Astrocyte (in vitro differentiated cells and primary cell): ENCODE measurements around the gene ZNF415. TPM values are rescaled to one million over a fixed set of nuclear protein-coding genes. Genes with fewer than 3 reads are reported as not detected.

ENCODE experiments used
- DNase-seq: peaks from one replicate; pipeline ENCODE4 v3.0.0-alpha.2; 2010; ENCODE audit warnings: low read depth
- FAIRE-seq: peaks from 2 replicates; lab custom pipeline; 2011; peaks lifted over from hg19 to GRCh38; lab: Jason Lieb, UNC
- H2AFZ ChIP-seq: 2 replicates; pipeline ENCODE4 v1.6.0; 2012; ENCODE audit warnings: low read depth, low read length, inconsistent platforms
- H3K27ac ChIP-seq: 2 replicates; pipeline ENCODE4 v1.5.1; 2011; ENCODE audit warnings: low read depth, low read length, inconsistent platforms
- H3K27me3 ChIP-seq: 2 replicates; pipeline ENCODE4 v1.6.0; 2011; ENCODE audit warnings: low read length, inconsistent platforms; ENCODE audit not compliant: insufficient read depth
- H3K36me3 ChIP-seq: 2 replicates; pipeline ENCODE4 v1.5.1; 2011; ENCODE audit warnings: low read length, inconsistent platforms; ENCODE audit not compliant: insufficient read depth
- H3K4me1 ChIP-seq: 2 replicates; pipeline ENCODE4 v1.5.1; 2011; ENCODE audit warnings: low read length, inconsistent platforms; ENCODE audit not compliant: insufficient read depth
- H3K4me2 ChIP-seq: 2 replicates; pipeline ENCODE4 v1.6.0; 2012; ENCODE audit warnings: low read length, inconsistent platforms
- H3K4me3 ChIP-seq: 2 replicates; pipeline ENCODE4 v1.5.1; 2011; ENCODE audit warnings: low read depth, mild to moderate bottlenecking, low read length, inconsistent platforms; ENCODE audit not compliant: insufficient read depth
- H3K79me2 ChIP-seq: 2 replicates; pipeline ENCODE4 v1.6.0; 2012; ENCODE audit warnings: mild to moderate bottlenecking, low read length, inconsistent platforms; ENCODE audit not compliant: insufficient read depth
- H3K9ac ChIP-seq: 2 replicates; pipeline ENCODE4 v1.6.0; 2012; ENCODE audit warnings: mild to moderate bottlenecking, low read length, inconsistent platforms
- H3K9me3 ChIP-seq: 2 replicates; pipeline ENCODE4 v1.5.1; 2012; ENCODE audit warnings: low read depth, mild to moderate bottlenecking, low read length, inconsistent platforms; ENCODE audit not compliant: insufficient read depth
- H4K20me1 ChIP-seq: 2 replicates; pipeline ENCODE4 v1.6.0; 2012; ENCODE audit warnings: low read length, inconsistent platforms; ENCODE audit not compliant: insufficient read depth
- H3K27ac Mint-ChIP-seq: one replicate; pipeline ENCODE4 v1.8.0; 2021; ENCODE audit warnings: mild to moderate bottlenecking, mixed read lengths; ENCODE audit not compliant: unreplicated experiment
- H3K27me3 Mint-ChIP-seq: one replicate; pipeline ENCODE4 v1.8.0; 2021; ENCODE audit warnings: low read depth, mixed read lengths; ENCODE audit not compliant: unreplicated experiment
- H3K36me3 Mint-ChIP-seq: one replicate; pipeline ENCODE4 v1.8.0; 2021; ENCODE audit warnings: low read depth, mixed read lengths; ENCODE audit not compliant: unreplicated experiment
- H3K4me1 Mint-ChIP-seq: one replicate; pipeline ENCODE4 v1.8.0; 2021; ENCODE audit warnings: low read depth, mixed read lengths; ENCODE audit not compliant: unreplicated experiment
- H3K4me3 Mint-ChIP-seq: one replicate; pipeline ENCODE4 v1.8.0; 2021; ENCODE audit warnings: mild to moderate bottlenecking, moderate library complexity, mixed read lengths; ENCODE audit not compliant: unreplicated experiment
- H3K9me3 Mint-ChIP-seq: one replicate; pipeline ENCODE4 v1.8.0; 2021; ENCODE audit warnings: mild to moderate bottlenecking, mixed read lengths; ENCODE audit not compliant: unreplicated experiment
- EZH2 ChIP-seq: IDR thresholded peaks from 2 replicates; pipeline ENCODE4 v1.6.1; 2012; ENCODE audit warnings: mild to moderate bottlenecking, low read length, inconsistent platforms; ENCODE audit not compliant: insufficient read depth
- total RNA-seq: library from RNA; stranded (reverse); gene quantifications from 2 replicates; pipeline ENCODE4 v1.2.1, GENCODE V29; 2021
- TF ChIP-seq, protein P1 (sequence below): IDR thresholded peaks from 2 replicates; pipeline ENCODE4 v1.5.1; 2011; ENCODE audit warnings: low read depth, mild to moderate bottlenecking, inconsistent platforms, low read length, moderate library complexity; ENCODE audit not compliant: insufficient read depth

Gene ZNF415
- total RNA-seq, 1 donor from 2014 or later: 8.7 TPM

DNA sequence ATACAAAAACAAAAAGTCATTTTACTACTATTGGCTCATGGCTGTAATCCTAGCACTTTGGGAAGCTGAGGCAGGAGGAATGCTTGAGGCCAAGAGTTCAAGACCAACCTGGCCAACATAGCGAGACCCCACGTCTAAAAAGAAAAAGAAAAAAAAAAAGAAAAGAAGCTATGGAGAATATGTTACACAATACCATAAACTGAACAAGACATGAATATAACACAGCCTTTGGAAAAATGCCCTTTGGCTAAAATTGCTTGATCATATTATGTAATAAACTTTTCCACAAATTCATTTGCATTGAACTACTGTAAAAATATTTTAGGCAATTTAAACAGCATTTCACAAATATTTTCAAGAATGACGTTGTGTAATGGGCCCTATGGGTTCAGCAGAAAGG lies 3.7 kb upstream of the ZNF415 start:
- no peak for TF ChIP-seq EZH2
- TF ChIP-seq, protein P1, sequence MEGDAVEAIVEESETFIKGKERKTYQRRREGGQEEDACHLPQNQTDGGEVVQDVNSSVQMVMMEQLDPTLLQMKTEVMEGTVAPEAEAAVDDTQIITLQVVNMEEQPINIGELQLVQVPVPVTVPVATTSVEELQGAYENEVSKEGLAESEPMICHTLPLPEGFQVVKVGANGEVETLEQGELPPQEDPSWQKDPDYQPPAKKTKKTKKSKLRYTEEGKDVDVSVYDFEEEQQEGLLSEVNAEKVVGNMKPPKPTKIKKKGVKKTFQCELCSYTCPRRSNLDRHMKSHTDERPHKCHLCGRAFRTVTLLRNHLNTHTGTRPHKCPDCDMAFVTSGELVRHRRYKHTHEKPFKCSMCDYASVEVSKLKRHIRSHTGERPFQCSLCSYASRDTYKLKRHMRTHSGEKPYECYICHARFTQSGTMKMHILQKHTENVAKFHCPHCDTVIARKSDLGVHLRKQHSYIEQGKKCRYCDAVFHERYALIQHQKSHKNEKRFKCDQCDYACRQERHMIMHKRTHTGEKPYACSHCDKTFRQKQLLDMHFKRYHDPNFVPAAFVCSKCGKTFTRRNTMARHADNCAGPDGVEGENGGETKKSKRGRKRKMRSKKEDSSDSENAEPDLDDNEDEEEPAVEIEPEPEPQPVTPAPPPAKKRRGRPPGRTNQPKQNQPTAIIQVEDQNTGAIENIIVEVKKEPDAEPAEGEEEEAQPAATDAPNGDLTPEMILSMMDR: no peak
- peaks cover 4% of the 10 kb centered on the region for H3K36me3 ChIP-seq
- H3K27ac Mint-ChIP-seq: no peak overlapping the region
- H3K9me3 ChIP-seq: peaks cover 30% of the 10 kb centered on the region
- peaks cover 19% of the 10 kb centered on the region for H3K36me3 Mint-ChIP-seq
- H3K4me3 Mint-ChIP-seq: no peak overlapping the region
- no peaks in the 10 kb centered on the region for H4K20me1 ChIP-seq
- H3K9ac ChIP-seq: no peak overlapping the region
- DNase-seq (no peak), FAIRE-seq (no peak)
- no peaks in the 10 kb centered on the region for H3K27me3 ChIP-seq
- no peak overlapping the region for H3K4me2 ChIP-seq
- H2AFZ ChIP-seq: no peak overlapping the region
- no peak overlapping the region for H3K27ac ChIP-seq
- H3K27me3 Mint-ChIP-seq: no peaks in the 10 kb centered on the region
- H3K79me2 ChIP-seq: no peaks in the 10 kb centered on the region
- H3K9me3 Mint-ChIP-seq: peaks cover 37% of the 10 kb centered on the region
- no peak overlapping the region for H3K4me3 ChIP-seq
- H3K4me1 Mint-ChIP-seq: peaks cover 7% of the 10 kb centered on the region
- H3K4me1 ChIP-seq: no peaks in the 10 kb centered on the region

DNA sequence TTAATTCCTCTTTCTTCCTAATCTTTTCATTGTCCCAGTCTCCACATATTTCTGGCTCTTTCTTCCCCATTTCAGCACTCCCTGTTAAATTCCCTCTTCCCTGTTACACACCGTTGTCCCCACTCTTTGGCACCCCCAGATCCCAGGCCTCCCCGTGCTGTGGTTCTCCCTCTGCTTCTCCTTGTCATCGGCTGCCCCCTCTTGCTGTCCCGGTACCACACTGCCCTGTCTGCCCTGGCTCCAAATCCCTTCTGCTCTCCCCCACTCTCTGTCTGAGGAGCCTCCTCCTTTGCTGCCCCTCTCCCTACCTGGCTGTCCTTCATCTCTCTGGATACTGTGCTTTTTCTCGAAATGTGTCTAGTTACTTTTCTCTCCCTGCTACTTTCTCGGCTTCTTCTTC lies 983 bp downstream of the ZNF415 start:
- no peak for DNase-seq
- Histone ChIP-seq H3K79me2 (no peaks in the 10 kb centered on the region), H3K9me3 (no peaks in the 10 kb centered on the region), H3K27ac (no peak overlapping the region), H2AFZ (peak overlapping the region; percentile 79), H3K36me3 (no peaks in the 10 kb centered on the region), H3K4me3 (peak overlapping the region; percentile 58), H3K9ac (peak overlapping the region; percentile 46), H3K27me3 (no peaks in the 10 kb centered on the region), H3K4me1 (no peaks in the 10 kb centered on the region), H4K20me1 (no peaks in the 10 kb centered on the region), H3K4me2 (peak overlapping the region; percentile 83)
- Mint-ChIP-seq H3K4me1 (peaks cover 9% of the 10 kb centered on the region), H3K27me3 (no peaks in the 10 kb centered on the region), H3K27ac (no peak overlapping the region), H3K4me3 (peak overlapping the region; percentile 90), H3K9me3 (peaks cover 8% of the 10 kb centered on the region), H3K36me3 (peaks cover 8% of the 10 kb centered on the region)
- FAIRE-seq: no peak
- no peak for TF ChIP-seq EZH2

DNA sequence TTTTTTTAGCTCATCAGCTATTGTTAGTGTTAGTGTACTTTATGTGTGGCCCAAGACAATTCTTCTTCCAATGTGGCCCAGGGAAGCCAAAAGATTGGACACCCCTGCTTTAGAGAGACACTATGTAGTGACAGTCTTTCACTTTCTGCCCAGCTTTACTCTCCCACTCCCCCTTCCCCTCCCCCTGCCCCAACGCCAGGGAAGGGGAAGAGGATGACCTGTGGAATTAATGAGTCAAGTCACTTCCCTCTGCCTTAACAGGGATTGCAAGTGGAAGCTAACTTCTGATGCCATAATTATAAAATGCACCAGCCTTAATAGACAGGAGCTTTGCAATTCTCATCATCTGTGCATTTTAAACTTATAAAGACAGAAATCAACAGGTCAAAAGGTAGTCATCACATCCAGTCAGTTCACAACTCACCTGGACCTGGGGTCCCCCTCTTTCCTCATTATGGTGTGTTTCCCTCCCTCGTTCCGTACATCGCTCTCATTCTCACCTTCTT lies 1.6 kb downstream of the ZNF415 start:
- no peaks in the 10 kb centered on the region for H3K79me2 ChIP-seq
- H3K27ac ChIP-seq: no peak overlapping the region
- no peaks in the 10 kb centered on the region for H3K4me1 ChIP-seq
- DNase-seq (no peak), FAIRE-seq (no peak)
- peaks cover 8% of the 10 kb centered on the region for H3K9me3 Mint-ChIP-seq
- H3K27me3 ChIP-seq: no peaks in the 10 kb centered on the region
- peaks cover 7% of the 10 kb centered on the region for H3K36me3 Mint-ChIP-seq
- H2AFZ ChIP-seq: no peak overlapping the region
- H3K36me3 ChIP-seq: no peaks in the 10 kb centered on the region
- H4K20me1 ChIP-seq: no peaks in the 10 kb centered on the region
- H3K27ac Mint-ChIP-seq: no peak overlapping the region
- TF ChIP-seq, protein P1: no peak
- H3K4me3 ChIP-seq: no peak overlapping the region
- no peak overlapping the region for H3K9ac ChIP-seq
- H3K4me1 Mint-ChIP-seq: peaks cover 9% of the 10 kb centered on the region
- no peaks in the 10 kb centered on the region for H3K27me3 Mint-ChIP-seq
- H3K9me3 ChIP-seq: no peaks in the 10 kb centered on the region
- H3K4me3 Mint-ChIP-seq: peak overlapping the region; percentile 90
- H3K4me2 ChIP-seq: no peak overlapping the region
